Psoas muscle (tissue), 8 donors: ENCODE data around the gene RALGPS2. TPM values are rescaled to one million over a fixed set of nuclear protein-coding genes. Genes with fewer than 3 reads are reported as not detected.

Experiments
- ATAC-seq, 4 donors: fragments of 200-7000 bp; cut with Tn5 transposase; one replicate each; pipeline ENCODE4 v1.9.1; 2020; ENCODE audit warnings: moderate library complexity in 3 of 4, mild to moderate bottlenecking in 2 of 4
- DNase-seq, 2 donors: peaks; one replicate each; pipeline ENCODE4 v3.0.0-alpha.2; 2020
- H3K27ac ChIP-seq: fragments of 200-600 bp; one replicate; pipeline ENCODE4 v1.8.0; 2022
- H3K27me3 ChIP-seq, 3 donors: fragments of 200-600 bp in 1 of 3; one replicate each; pipeline versions ENCODE4 v1.6.1 to v1.8.0; 2013 to 2022; ENCODE audit warnings: low read length in 2 of 3, mild to moderate bottlenecking in 2 of 3, moderate library complexity in 1 of 3; ENCODE audit not compliant: insufficient read depth in 3 of 3
- H3K36me3 ChIP-seq, 2 donors: fragments of 200-600 bp in 1 of 2; one replicate each; pipeline versions ENCODE4 v1.6.1 to v1.8.0; 2013 to 2022; ENCODE audit warnings: low read depth in 1 of 2, mild to moderate bottlenecking in 1 of 2, moderate library complexity in 1 of 2; ENCODE audit not compliant: insufficient read depth in 1 of 2
- H3K4me1 ChIP-seq: fragments of 200-600 bp; one replicate; pipeline ENCODE4 v1.8.0; 2022
- H3K4me3 ChIP-seq: fragments of 200-600 bp; one replicate; pipeline ENCODE4 v1.8.0; 2022; ENCODE audit warnings: mild to moderate bottlenecking
- H3K9me3 ChIP-seq: fragments of 200-600 bp; one replicate; pipeline ENCODE4 v1.8.0; 2022
- CTCF ChIP-seq: fragments of 200-600 bp; IDR thresholded peaks from one replicate; pipeline ENCODE4 v1.8.0; 2022; ENCODE audit warnings: antibody characterized with exemption
- WGBS, 3 donors: extraction: QIAGEN DNeasy Blood & Tissue Kit; methylation state at CpG; one replicate each; pipeline versions ENCODE4 v1.1.6 to v1.1.7; 2013; 5-methylcytosine and 5-hydroxymethylcytosine counted together
- intact Hi-C, 2 donors: fragments of 100-400 bp; cut with DNase I; formaldehyde crosslinking; loops; one replicate each; pipeline versions ENCODE4 v1.11.0 to v1.14.2; 2022
- polyA plus RNA-seq, 3 donors: library from polyadenylated mRNA; stranded (reverse); fragments of 200-250 nt; gene quantifications; one replicate each; pipeline ENCODE4 v1.2.3, GENCODE V29; 2013
- total RNA-seq, 4 donors: library from RNA; stranded (reverse); fragmentation: NEBNext Ultra II Directional in 2 of 4; extraction: Animal tissue kit (Norgen Biotek cat#: 25700) in 2 of 4; gene quantifications; one replicate each; pipeline versions ENCODE4 v1.2.1 to v1.2.4, GENCODE V29; 2021 to 2023
- donor health status: healthy with polysubstance abuse.
- donor health status: DM: no; HTN: no; CAD: no; lungs with moderate emphysema.
- donor health status: Bipolar disorder and iron deficiency.
- donor health status: healthy.
- donor health status: DM: yes; HTN: yes; CAD: no.
- donor health status: DM: no; HTN: no; CAD: no.
- donor health status: DM: no; HTN: no; CAD: no.
- donor health status: DM: yes; HTN: yes; CAD: no.

Gene RALGPS2
- total and polyA plus RNA-seq, 7 donors: 0.69 to 6.2 (median 2.4) TPM

DNA sequence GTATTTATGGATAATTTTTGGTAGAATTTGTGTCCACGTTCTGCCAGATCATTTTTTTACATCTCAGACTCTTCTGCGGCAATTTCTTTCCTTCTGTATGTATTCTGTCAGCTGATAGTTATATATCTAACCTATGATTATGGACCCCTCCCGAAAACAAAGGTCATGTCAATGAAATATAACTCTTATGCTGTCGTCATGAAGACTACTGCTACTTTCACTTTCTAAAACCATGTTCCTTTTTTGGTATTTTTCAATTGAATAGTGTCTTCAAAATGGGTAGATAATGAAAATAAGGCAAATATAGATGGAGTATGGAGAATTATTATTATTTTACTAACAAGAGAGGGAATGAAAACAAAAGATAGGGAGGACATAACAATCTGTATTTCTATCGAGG lies 142.6 kb downstream of the RALGPS2 start:
- WGBS, 3 donors: 22 to 35% (median 27%) methylated on average over 5 of the region's 5 CpGs
- no peak for TF ChIP-seq CTCF
- Histone ChIP-seq H3K4me1 (peaks cover 15% of the 10 kb centered on the region), H3K36me3 (peaks cover 0 to 5% of the 10 kb centered on the region in 2 donors), H3K9me3 (no peaks in the 10 kb centered on the region), H3K27me3 (no peaks in the 10 kb centered on the region), H3K4me3 (peak overlapping the region; percentile 72), H3K27ac (peak overlapping the region; percentile 74)
- DNase-seq (no peak), ATAC-seq (peak in 2 of 4 donors; percentile 39 to 45)
- intact Hi-C loops: loop anchor here in 1 of 2 donors (10.0 kb wide), 2 partner anchors 137 to 333 kb away; no protein-coding TSS in a partner anchor

DNA sequence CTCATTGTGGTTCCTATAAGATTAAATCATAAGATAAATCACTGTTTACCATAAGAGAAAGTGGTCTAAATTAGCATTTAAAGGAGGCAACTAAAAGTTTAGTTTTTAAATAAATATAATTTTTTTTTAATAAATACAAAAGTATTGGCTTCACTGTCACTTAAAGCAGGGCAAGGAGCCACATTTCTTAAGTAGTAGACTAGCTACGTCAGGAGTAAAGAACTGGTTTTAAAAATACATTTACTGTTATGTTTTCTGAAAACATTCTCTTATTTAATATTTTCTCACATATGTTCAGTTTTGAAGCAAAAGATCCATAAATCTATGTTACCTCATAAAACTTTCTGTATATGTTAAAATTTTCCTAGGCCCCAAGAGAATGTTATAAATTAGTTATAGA lies 143.7 kb downstream of the RALGPS2 start:
- Histone ChIP-seq H3K36me3 (peaks cover 0 to 5% of the 10 kb centered on the region in 2 donors), H3K4me3 (peak overlapping the region; percentile 72), H3K27ac (peak overlapping the region; percentile 74), H3K4me1 (peaks cover 15% of the 10 kb centered on the region), H3K27me3 (no peaks in the 10 kb centered on the region), H3K9me3 (no peaks in the 10 kb centered on the region)
- no peak for DNase-seq
- peak in 1 of 4 donors; percentile 54 for ATAC-seq
- WGBS, 3 donors: 32 to 36% (median 32%) methylated on average over 1 of the region's 1 CpG
- intact Hi-C loops: loop anchor here in 1 of 2 donors (10.0 kb wide), 2 partner anchors 136 to 334 kb away; no protein-coding TSS in a partner anchor
- no peak for TF ChIP-seq CTCF

DNA sequence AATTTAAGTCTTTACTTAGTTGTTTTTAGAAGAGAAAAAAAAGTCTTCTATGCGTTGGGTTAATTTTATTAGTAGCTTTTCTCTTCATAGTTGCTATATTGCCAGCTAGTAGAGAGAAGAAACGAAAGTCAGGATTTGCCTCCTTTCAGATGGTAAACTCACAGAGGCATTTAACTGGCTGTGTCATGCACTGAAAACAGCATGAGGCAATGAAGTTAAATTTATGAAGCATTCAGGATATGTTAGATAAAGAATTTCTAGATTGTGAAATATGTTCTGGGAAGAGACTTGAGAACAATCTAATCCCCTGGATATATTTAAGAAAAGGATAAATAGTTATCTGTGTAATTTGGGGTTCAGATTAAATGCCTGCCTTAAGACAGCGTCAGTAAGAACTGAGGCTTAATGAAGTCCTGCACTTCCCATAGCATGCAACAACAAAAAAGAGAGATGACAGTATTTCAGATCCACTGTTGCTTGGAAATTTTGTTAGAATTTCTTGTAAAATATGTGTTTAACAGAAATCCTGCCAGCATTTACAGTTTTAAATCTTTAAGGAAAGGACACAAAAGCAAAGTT lies 144.2 kb downstream of the RALGPS2 start:
- Histone ChIP-seq H3K9me3 (no peaks in the 10 kb centered on the region), H3K36me3 (peaks cover 0 to 5% of the 10 kb centered on the region in 2 donors), H3K4me1 (peaks cover 15% of the 10 kb centered on the region), H3K27me3 (no peaks in the 10 kb centered on the region), H3K27ac (peak overlapping the region; percentile 74), H3K4me3 (peak overlapping the region; percentile 72)
- no peak for TF ChIP-seq CTCF
- intact Hi-C loops: loop anchor here in 1 of 2 donors (10.0 kb wide), 2 partner anchors 136 to 334 kb away; no protein-coding TSS in a partner anchor
- WGBS, 3 donors: 17 to 34% (median 25%) methylated on average over 3 of the region's 3 CpGs
- ATAC-seq (peak; percentile 75 to 87 (median 76)), DNase-seq (no peak)

- Histone ChIP-seq H3K27me3 (no peaks in the 10 kb centered on the region), H3K4me3 (peak overlapping the region; percentile 72), H3K36me3 (no peaks in the 10 kb centered on the region), H3K9me3 (no peaks in the 10 kb centered on the region), H3K27ac (peak overlapping the region; percentile 74), H3K4me1 (peaks cover 15% of the 10 kb centered on the region)
- ATAC-seq (no peak), DNase-seq (no peak)
- no peak for TF ChIP-seq CTCF
- intact Hi-C loops: no loop called here
- WGBS, 3 donors: 32 to 39% (median 34%) methylated on average over 1 of the region's 1 CpG
These were observed 145.2 kb downstream of the RALGPS2 start for GRCh38 chr1:178870221-178870620.
